GM21576 (cell line): ENCODE measurements around the gene OR5A1.
"Not testable (repeated sequence)": the region's sequence is repeated elsewhere in the genome, so short reads cannot be mapped to it uniquely, and the experiment has no call there.

Experiments
- ATAC-seq: cut with Tn5 transposase; IDR thresholded peaks from one replicate; pipeline ENCODE4 v1.9.1; 2021; ENCODE audit warnings: mild to moderate bottlenecking, moderate library complexity; ENCODE audit not compliant: unreplicated experiment

Gene OR5A1

DNA sequence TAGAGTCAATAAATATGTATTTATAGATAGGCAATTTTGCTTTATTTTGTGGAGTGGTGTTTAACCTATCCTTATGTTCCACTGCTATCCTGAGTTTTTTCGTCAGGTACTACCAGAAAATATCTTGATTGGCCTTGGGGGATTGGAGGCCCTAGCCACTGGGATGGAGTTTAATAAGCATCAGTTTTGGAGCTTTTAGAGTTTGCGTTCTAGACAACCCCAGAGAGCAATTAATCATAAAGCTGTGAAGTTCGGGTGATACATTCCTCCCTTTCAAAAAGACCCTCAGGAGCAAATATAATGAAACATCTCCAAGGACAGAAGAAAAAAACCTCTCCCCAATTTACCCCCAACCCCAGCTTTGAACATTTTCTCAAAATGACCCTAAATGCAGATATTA lies at the start of gene OR5A1:
OR5A1 (plus strand) TSS at position 301 of the 400 bp plus-strand sequence. CDS start 6,700 bp downstream, outside the sequence.
- no peak for ATAC-seq

DNA sequence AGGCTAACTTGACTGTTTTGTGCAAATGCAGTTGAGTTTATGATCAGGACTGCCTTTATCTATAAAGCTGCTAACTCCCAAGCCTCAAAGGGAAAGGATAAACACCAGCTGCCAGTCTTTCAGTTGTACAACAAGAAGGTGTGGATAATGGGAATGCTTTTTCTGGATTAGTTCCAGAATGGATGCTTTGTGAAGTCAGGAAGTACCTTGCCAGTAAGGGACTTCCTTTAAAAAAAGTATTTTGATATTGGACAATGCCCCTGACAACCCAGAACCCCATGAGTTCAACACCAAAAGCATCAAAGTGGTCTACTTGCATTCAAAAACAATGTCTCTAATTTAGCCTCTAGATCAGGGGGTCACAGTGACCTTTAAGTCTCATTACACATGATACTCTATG lies 42.1 kb upstream of the OR5A1 start:
- ATAC-seq, result no peak

GRCh38 chr11:59400461-59401261 lies 35.6 kb upstream of the OR5A1 start:
- ATAC-seq, result no peak

- ATAC-seq, result no peak
Observed at GRCh38 chr11:59401262-59401552, 35.1 kb upstream of the OR5A1 start.

DNA sequence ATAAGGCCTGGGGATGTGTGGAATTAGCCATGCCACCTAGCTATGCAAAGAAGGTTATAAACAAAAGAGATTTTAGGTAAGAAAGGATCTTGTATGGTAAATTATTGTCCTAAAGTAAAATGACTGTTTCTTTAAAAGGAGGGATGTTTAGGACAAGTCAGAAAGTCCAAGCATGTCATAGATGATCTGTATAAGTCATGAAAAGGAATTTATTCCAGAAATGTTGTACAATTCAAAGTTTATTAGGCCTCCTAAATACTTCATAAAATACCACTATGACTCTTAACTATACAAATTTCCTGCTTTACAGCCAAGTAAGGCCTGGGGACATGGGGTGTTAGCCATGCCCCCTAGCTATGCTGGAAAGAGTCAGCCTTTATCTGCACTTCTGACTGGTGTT lies 32.7 kb upstream of the OR5A1 start:
- no peak for ATAC-seq

- no peak for ATAC-seq
Observed at GRCh38 chr11:59413646-59414045, 22.6 kb upstream of the OR5A1 start.

DNA sequence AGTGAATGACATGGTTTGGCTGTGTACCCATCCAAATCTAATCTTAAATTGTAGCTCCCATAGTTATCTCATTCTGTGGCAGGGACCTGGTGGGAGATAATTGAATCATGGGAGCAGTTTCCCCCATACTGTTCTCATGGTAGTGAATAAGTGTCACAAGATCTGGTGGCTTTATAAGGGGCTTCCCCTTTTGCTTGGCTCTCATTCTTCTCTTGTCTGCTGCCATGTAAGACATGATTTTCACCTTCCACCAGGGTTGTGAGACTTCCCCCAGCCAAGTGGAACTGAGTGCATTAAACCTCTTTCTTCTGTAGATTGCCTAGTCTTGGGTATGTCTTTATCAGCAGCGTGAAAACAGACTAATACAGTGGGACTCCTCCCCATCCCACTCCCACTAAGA lies 21.2 kb upstream of the OR5A1 start:
- no peak for ATAC-seq

DNA sequence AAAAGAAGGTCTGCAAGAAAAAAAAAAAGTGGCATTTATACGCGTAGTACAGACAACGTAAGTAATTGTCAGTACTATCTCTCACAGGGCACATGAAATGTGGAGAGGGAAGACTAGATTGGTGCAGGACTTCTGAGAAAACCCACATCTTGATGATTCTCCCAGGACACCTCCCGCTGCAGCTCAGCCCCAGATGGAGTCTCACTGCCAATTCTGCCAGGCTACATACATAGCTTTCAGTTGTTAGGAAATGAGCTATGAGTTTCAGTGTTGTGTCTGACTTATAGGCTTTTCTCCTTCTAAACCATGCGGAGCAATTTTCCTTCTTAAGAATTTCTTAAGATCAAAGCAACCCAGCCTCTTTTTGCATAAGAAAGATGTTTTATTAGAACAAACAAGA lies 19.7 kb upstream of the OR5A1 start:
- ATAC-seq, result no peak

- no peak for ATAC-seq
Observed at GRCh38 chr11:59417023-59417422, 19.2 kb upstream of the OR5A1 start.

- no peak for ATAC-seq
Observed at GRCh38 chr11:59418156-59418555, 18.1 kb upstream of the OR5A1 start.

- no peak for ATAC-seq
Observed at GRCh38 chr11:59423835-59424234, 12.4 kb upstream of the OR5A1 start.

GRCh38 chr11:59425131-59425530 lies 11.1 kb upstream of the OR5A1 start:
- ATAC-seq, result no peak

- ATAC-seq, result no peak
Observed at GRCh38 chr11:59426361-59427067, 9.8 kb upstream of the OR5A1 start, which contains the start of gene OR5A2. TSS of gene OR5A2 (minus strand) at chr11:59426413. CDS start at chr11:59422953, 3,460 bp downstream.

- no peak for ATAC-seq
Observed at GRCh38 chr11:59427068-59427382, 9.2 kb upstream of the OR5A1 start.

GRCh38 chr11:59429924-59430516 lies 6.2 kb upstream of the OR5A1 start:
- peak; percentile 80 for ATAC-seq

DNA sequence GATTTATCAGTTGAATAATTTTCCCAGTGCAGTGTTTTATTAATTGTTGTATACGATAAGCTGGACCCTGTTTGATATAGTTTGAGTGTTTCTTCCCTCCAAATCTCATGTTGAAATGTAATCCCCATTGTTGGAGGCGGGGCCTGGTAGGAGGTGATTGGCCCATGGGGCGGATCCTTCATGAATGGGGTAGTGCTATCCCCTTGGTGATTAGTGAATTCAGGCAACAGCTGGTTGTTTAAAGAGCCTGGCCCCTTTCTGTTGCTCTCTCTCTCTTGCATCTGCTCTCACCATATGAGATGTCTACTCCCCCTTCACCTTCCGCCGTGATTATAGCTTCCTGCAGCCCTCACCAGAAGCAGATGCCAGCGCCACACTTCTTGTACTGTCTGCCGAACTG lies 1.5 kb downstream of the OR5A1 start:
- no peak for ATAC-seq

DNA sequence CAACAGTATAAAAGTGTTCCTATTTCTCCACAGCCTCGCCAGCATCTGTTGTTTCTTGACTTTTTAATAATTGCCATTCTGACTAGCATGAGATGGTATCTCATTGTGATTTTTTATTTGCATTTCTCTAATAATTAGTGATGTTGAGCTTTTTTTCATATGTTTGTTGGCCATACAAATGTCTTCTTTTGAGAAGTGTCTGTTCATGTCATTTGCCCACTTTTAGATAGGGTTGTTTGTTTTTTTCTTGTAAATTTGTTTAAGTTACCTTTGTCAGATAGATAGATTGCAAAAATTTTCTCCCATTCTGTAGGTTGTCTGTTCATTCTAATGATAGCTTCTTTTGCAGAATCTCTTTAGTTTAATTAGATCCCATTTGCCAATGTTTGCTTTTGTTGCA lies 9.4 kb downstream of the OR5A1 start:
- not testable (repeated sequence) for ATAC-seq

DNA sequence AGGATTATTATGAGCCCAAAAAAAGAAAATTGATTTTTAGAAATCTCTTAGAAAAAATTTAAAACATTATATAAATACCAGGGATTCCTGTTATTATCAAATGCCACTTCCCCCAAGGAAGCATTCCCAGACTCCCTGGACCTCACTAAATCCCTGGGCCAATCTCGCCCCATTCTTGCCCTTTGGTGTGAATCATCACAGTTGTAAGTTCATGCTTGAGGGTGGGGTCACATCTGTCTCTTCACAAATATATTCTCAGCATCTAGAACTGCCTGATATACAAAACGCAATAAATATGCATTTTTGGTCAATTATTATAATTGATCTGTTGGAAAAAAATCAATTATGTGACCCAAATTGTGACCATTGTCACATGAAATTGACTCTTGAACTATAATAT lies 12.2 kb downstream of the OR5A1 start:
- ATAC-seq, result no peak

DNA sequence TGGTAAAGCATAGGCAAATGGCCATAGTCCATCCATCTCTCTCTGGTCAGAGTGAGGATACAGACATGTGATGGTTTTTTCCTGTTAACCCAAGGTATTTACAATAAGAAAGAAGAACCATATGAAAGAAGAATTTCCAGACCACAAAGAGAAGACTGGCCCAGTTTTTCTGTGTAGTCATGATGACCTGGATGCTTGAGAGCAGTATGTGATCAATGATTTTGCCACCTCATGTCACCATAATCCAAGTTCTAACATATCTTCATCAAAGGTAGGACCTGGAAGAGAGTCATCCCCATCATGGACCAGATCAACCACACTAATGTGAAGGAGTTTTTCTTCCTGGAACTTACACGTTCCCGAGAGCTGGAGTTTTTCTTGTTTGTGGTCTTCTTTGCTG lies 20.4 kb downstream of the OR5A1 start, which contains the start of gene OR4D6:
OR4D6 (plus strand) TSS at position 301 of the 400 bp plus-strand sequence; CDS start at position 301, 0 bp downstream.
- ATAC-seq, result no peak

GRCh38 chr11:59459916-59460315 lies 23.6 kb downstream of the OR5A1 start:
- ATAC-seq, result no peak

GRCh38 chr11:59463190-59463641 lies 26.9 kb downstream of the OR5A1 start:
- no peak for ATAC-seq

- no peak for ATAC-seq
Observed at GRCh38 chr11:59473015-59473414, 36.7 kb downstream of the OR5A1 start, which contains the start of gene OR4D10. TSS of gene OR4D10 (plus strand) at chr11:59473315. CDS start at chr11:59477430, 4,115 bp downstream.
